Measurements from ENCODE around the gene GRAMD2B.

Gene GRAMD2B

GRCh38 chr5:126516133-126516532 lies 92.9 kb downstream of the GRAMD2B start (continued):
- no peak for TF ChIP-seq ZSCAN4 (tag by site-specific recombination; IDR thresholded peaks at IDR 0.05)
- TF ChIP-seq PRDM1 (tag by site-specific recombination; IDR thresholded peaks at IDR 0.05) = 0 out of 2 replicates have a peak, but pooled peaks have one; percentile 30
- TF ChIP-seq ZSCAN30 (tag by site-specific recombination; IDR thresholded peaks at IDR 0.05) = peak; percentile 45; the same call in 1 of the 2 replicates
- TF ChIP-seq ZNF629 (tag by site-specific recombination; IDR thresholded peaks at IDR 0.05) = 0 out of 2 replicates have a peak, but pooled peaks have one; percentile 12
- no peak for TF ChIP-seq ZNF571 (tag by site-specific recombination; IDR thresholded peaks at IDR 0.05)
- no peak for TF ChIP-seq ZSCAN18 (tag by site-specific recombination; IDR thresholded peaks at IDR 0.05)
- no peak for TF ChIP-seq ZNF211 (tag by site-specific recombination; IDR thresholded peaks at IDR 0.05; ENCODE audit: low read depth)
- TF ChIP-seq KLF8 (tag by site-specific recombination; IDR thresholded peaks at IDR 0.05) = peak; percentile 40; the same call in 1 of the 2 replicates
- TF ChIP-seq ZNF639 (tag by site-specific recombination; IDR thresholded peaks at IDR 0.05) = no peak
- peak; percentile 27; the same call in 1 of the 2 replicates for TF ChIP-seq ZXDB (tag by site-specific recombination; IDR thresholded peaks at IDR 0.05)
- 0 out of 2 replicates have a peak, but pooled peaks have one; percentile 14 for TF ChIP-seq ZNF692 (tag by site-specific recombination; IDR thresholded peaks at IDR 0.05)
- TF ChIP-seq ZBTB44 (tag by site-specific recombination; IDR thresholded peaks at IDR 0.05) = peak; percentile 92
- peak; percentile 87 for TF ChIP-seq PRDM6 (tag by site-specific recombination; IDR thresholded peaks at IDR 0.05)
- TF ChIP-seq WT1 (tag by site-specific recombination; IDR thresholded peaks at IDR 0.05) = peak; percentile 78
- peak; percentile 82 for TF ChIP-seq ZNF600 (tag by site-specific recombination; IDR thresholded peaks at IDR 0.05)
- TF ChIP-seq ZBTB20 (tag by site-specific recombination; IDR thresholded peaks at IDR 0.05) = peak; percentile 82
- TF ChIP-seq FEZF1 (tag by site-specific recombination; IDR thresholded peaks at IDR 0.05) = peak; percentile 17; the same call in 1 of the 2 replicates

GRCh38 chr5:126516852-126517251 lies 93.6 kb downstream of the GRAMD2B start:
- Histone ChIP-seq H3K36me3 (ENCODE audit: control insufficient read depth in 2 of 2, insufficient read depth in 1 of 2, low read length in 2 of 2) (no peaks in the 10 kb centered on the region), H3K9me3 (ENCODE audit: control insufficient read depth, insufficient read depth, low read depth, low read length) (no peaks in the 10 kb centered on the region), H3K4me3 (ENCODE audit: low read depth, low read length) (no peak overlapping the region), H3K4me1 (ENCODE audit: control insufficient read depth, insufficient read depth, low read length) (peaks cover 29% of the 10 kb centered on the region), H3K27ac (ENCODE audit: extremely low read depth, low read depth, low read length) (no peak overlapping the region)
- POLR2A ChIA-PET = no interaction called here
- CTCF ChIA-PET = interaction anchor here (0.6 to 3.9 kb wide), 4 partner anchors 17 to 172 kb away, joined by 3 to 28 read pairs (median 4); no protein-coding TSS in a partner anchor
- TF ChIP-seq ZNF561 (tag by site-specific recombination; IDR thresholded peaks at IDR 0.05; ENCODE audit: borderline replicate concordance) (no peak), YY1 (tag by site-specific recombination; IDR thresholded peaks at IDR 0.05) (no peak), ZNF645 (tag by site-specific recombination; IDR thresholded peaks at IDR 0.05) (no peak), ZNF660 (tag by site-specific recombination; IDR thresholded peaks at IDR 0.05) (no peak), ZNF518A (tag by site-specific recombination; conservative IDR thresholded peaks at IDR 0.05; ENCODE audit: low read depth) (no peak)

All from HEK293 (cell line).